ENCODE results near the gene FHOD1.

DNA sequence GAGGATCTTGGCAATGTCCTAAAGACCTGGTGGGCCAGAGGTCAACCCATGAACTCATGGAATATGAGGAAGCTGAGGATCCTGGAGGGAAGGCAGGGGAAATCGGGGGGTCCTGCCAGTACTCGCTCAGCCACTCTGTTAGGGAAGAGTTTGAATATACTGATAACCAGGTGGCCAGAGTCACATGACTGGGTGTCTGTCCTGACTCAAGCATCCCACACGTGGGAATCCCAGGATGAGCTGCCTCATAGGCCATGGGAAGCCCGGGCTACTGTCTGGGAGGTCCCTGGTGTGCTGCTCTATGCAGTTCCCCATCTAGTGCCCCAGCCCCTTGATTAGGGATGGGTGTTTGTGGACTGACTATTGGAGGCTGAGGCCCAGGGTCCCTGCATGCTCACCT is 59.0 kb downstream of the FHOD1 start:
- TF ChIP-seq, protein P1, sequence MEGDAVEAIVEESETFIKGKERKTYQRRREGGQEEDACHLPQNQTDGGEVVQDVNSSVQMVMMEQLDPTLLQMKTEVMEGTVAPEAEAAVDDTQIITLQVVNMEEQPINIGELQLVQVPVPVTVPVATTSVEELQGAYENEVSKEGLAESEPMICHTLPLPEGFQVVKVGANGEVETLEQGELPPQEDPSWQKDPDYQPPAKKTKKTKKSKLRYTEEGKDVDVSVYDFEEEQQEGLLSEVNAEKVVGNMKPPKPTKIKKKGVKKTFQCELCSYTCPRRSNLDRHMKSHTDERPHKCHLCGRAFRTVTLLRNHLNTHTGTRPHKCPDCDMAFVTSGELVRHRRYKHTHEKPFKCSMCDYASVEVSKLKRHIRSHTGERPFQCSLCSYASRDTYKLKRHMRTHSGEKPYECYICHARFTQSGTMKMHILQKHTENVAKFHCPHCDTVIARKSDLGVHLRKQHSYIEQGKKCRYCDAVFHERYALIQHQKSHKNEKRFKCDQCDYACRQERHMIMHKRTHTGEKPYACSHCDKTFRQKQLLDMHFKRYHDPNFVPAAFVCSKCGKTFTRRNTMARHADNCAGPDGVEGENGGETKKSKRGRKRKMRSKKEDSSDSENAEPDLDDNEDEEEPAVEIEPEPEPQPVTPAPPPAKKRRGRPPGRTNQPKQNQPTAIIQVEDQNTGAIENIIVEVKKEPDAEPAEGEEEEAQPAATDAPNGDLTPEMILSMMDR (IDR thresholded peaks at IDR 0.05; ENCODE audit: low read length), result no peak
- no peak for TF ChIP-seq EZH2 (IDR thresholded peaks at IDR 0.05; ENCODE audit: borderline replicate concordance, low read length)
